Measurements from ENCODE around the gene SOX21.

The SOX21 gene

DNA sequence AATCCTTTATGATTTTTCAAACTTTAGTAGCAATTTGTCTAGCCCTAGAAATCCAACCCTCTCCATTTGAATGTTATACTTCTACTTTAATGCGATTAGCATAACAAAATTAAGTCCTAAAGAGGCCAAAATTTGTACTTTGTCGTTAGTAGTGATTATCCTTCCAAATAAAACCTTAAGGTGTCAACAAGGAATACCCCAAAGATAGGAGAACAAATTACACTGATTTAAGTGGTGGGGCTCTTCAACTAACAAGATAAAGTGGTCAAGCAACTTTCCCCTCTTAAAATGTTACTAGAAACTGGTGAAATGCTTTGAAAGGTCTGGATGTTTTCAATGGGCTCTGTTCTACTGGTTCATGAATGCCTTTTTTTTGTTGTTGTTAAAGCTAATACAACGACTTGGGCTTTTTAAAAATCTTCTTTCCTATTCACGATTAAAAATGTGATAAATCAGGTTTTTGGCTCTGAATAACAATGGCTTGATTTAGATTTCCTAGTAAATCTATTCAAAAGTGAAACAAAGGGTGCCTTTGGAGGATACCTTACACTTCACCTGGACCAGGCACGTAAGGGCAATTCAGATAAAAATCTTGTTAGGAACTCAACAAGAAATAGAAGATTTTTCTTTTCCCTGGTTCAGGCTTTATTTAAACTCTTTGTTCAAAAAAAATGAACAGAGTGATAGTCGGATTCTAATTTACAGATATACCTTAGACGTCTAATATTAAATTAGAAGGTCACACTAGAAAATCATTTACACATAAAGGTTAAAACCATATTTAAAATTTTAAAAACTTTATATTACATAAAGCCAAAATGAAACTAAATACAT is 3.1 kb downstream of the SOX21 start:
- DNase-seq (ENCODE audit: low spot score) = no peak

DNA sequence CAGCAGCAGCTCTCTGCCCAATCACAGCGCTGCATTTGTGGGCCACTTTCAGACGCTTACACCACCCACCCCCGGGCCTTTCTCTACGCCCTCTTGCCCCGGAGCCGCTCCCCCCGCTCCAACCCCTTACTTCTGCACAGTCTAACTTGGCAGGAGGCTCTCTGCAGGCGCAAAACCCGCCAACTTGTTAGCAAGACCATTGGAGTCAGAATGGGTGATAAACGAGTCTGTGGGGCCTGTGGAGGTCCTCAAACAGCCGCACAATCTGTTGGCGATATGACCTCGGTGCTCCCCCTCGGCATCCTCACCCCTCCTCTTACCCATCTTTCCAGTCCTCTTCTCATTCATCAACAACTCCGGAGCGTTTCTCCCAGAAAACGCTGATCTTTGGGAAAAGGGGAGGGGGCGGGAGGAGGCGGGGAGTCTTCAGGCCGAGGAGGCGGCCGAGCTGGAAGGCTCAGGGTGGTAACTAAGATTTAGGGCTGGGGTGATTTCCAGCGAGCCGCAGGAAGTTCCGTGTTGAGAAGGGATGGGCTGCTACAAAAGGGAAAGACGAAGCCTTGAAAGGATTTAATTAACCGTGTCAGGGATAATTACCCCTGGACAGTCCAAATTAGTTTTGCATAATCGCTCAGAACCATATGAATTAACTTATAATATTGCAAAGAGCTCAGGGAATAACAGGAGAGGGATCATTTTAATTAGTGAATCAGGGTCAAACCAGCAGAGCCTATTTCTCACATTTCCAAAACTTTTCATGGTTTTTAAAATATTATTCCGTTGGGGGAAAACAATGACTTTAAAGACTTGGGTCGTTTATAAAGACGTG is 4.1 kb downstream of the SOX21 start:
- peak; percentile 82 for DNase-seq (ENCODE audit: low spot score)

DNA sequence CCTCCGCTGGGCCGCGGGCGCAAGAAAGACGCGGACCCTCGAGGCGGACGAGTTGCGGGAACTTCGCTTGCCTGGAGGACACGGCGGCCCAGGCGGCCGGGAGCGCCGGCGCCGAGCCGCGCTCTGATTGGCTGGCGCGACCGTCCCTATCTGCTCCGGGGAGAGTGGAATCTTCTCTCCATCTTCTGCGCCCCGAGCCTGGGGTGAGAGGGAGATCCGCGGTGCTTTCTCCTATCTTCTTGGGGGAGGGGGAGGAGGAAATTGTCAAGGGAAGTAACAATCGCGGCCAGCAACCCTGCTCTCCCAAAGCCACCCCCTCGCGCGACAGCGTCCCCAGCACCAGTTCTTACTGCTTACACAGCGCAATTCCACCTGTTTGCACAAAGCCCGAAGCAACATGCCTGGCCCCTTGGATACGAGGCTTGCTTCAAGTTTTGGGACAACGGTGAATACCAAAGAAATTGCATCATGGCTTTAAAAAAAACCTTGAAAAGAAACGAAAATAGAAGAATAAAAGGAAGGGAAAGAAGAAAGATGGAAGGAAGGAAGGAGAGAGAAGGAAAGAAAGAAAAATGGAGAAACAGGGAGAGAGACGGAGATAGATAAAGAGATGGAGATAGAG is 4.8 kb downstream of the SOX21 start:
- DNase-seq (ENCODE audit: low spot score) = peak; percentile 80

DNA sequence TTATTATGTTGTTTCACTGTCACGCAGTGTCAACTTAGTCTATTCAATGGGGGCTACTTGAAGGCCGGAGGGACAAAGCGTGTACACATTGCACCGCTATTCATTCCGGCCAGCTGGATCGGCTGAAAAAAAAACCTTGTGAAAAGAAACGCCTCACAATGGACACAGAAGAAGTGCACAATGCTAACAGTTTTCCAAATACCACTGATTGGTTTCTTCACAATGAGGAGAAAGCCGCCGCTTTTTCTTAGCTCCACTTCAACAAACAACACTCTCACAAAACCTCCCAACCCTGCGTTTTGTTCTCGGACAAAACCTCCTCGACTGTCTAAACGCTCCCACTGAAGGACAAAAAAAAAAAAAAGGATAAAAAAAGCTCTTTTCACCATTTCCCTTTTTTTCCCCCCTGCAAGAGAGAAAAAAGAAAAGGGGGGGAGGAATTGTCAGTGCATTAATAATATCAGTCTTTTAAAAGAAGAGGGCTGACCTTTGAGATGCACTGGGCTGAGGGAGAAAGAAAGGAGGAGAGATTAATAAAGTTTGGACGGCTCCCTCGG is 5.4 kb downstream of the SOX21 start:
- DNase-seq (ENCODE audit: low spot score) = peak; percentile 74

DNA sequence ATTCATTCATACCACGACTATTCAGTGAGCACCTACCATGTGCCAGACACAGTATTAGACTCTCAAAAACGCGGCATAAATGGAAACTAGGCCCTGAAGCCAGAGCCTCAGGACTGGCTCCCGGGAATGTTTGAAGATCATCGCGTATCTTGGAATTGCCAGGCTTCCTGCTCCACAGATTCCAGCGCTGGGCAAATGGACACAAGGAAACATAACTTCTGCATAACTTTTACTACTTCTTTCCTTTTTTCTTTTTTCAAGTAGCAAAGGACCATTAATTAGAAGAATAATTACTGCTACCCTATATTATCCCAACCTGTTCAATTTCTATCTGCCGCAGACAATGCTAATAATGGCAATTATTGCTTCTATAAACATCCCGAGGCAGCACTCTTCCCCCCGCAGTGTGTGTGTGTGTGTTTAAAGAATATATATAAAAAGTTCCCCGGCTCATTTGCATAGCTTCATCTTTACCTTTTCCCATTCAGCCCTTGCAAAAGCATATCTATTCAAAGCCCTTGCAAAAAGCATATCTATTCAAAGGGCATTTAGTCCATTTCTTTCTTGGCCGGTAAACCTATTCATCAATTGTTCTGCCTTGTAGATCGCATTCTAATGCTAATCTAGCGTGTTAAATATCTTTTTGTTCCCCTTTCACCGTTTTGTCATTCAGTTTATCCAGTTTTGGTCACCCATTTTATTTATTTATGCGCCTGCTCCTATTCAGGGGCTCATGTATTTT is 6.1 kb downstream of the SOX21 start:
- DNase-seq (ENCODE audit: low spot score) = no peak

DNA sequence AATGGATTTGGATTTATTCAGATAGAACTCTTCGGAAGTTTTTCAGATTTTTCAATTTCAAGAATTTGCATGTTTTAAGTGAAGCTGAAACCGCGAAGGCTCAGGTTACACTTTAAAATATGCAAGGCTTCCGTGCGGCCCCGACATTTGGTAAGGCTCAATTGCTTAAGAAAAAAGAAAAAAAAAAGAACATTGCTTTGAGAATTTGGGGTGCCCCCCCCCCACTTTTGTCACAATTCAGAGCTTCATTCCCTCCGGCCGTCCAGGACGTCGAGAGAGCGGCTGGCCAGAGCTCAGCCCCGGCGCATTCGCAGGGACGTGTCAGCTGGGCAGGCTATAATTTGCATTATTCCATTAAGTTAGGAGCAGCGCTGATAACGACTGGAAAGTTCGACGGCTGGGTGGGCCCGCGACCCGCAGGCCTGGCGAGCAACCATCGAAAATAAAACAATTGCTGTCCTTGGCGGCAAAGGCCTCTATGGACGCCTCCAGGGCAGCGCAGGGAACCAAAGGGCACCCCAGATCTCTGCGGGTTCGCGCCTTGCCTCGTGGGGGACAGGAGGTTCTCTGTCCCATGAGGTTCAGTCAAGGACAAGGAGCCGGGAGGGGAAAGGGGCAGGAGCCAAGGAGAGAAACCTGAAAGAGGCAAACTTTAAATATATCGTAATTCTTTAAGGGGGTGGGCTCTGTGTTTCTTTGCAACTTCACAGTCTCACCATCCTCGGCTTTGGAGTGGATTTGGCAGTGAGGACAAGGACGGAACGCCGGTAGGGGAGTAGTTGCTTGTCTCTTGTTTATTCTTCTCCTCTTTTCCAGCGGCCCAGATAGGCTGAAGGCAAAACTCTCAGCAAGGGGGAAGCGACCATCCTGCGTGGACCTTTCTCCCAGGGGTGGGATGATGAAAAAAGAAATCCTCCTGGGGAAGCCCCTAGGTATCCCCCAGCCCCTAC is 7.0 kb downstream of the SOX21 start:
- peak; percentile 56 for DNase-seq (ENCODE audit: low spot score)

DNA sequence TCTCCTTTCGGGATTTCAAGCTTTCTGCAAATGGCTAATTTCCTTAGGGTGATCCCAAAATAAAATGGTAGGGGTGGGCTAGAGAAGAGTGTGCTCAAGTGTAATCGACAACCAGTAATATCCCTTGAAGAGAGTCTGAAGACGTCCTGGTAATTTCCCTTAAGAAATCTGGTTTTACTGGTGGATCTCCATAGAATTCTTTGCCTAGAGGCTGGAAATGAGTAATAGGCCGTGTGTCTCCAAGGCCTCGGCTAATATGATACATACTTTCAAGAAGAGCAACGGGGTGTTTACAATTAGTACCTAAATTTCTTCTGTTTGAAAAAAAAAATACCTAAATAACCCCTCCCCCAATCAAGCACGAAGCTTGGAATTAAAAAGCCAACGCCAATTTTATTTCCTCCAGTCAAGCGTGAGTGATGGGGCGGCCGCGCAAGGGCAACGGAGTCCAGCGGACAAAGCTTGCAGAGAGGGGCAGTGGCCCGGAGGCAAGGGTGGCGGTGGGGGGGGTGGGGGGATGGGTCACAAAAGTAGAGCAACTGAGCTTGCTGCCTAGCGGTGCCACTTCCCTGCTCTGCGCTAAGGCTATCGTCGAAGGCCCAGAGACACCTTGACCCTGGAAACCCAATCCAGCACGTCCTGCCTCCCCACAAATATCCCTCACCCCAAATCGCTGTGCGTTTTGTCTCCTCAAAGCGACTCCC is 7.8 kb downstream of the SOX21 start:
- peak; percentile 65 for DNase-seq (ENCODE audit: low spot score)

DNA sequence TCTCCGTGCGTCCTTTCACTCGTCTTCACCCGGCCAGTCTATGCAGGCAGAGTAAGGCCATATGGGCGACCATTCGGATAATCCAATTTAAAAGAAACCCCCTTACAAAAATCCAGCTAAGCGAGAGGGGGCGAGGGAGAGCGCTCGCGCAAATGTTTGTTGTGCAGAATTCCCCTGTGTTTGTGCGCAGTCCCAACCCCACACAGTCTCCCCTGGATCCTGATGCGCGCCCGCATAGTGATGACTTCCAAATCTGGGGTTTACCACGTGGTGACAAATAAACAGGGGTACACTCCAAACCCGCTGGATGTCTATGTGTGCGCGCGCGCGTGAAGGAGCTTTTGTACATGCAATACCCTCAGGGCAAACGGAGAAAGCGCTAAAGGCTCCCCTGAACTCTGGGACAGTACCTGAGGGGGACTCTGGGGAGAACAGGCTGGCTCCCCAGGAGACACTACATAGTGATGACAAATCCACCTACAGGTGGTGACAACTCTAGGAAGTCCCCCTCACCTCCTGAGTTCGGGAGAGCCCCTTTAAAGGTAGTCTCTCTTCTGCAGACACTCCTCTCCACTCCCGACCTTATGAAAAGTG is 8.5 kb downstream of the SOX21 start:
- DNase-seq (ENCODE audit: low spot score) = peak; percentile 53

DNA sequence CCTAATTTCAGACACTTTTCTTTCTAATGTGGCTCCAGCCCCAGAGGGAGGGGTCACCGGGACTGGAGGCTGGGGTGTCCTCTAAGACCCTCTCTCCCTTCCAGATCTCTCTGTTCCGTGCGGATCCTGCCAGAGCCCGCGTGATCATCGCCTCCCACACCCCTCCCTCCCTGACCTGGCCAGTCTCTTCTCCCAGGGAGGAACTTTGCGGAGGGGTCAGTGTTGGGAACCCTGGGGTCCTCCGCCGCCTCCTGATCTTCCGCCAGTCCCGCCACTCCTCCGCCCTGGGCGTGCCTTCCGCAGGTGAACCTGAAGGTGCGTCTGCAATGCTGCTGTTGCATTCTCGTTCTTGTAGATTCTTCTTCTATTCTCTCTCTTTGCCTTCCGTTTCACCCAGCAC is 9.1 kb downstream of the SOX21 start:
- DNase-seq (ENCODE audit: low spot score) = no peak

DNA sequence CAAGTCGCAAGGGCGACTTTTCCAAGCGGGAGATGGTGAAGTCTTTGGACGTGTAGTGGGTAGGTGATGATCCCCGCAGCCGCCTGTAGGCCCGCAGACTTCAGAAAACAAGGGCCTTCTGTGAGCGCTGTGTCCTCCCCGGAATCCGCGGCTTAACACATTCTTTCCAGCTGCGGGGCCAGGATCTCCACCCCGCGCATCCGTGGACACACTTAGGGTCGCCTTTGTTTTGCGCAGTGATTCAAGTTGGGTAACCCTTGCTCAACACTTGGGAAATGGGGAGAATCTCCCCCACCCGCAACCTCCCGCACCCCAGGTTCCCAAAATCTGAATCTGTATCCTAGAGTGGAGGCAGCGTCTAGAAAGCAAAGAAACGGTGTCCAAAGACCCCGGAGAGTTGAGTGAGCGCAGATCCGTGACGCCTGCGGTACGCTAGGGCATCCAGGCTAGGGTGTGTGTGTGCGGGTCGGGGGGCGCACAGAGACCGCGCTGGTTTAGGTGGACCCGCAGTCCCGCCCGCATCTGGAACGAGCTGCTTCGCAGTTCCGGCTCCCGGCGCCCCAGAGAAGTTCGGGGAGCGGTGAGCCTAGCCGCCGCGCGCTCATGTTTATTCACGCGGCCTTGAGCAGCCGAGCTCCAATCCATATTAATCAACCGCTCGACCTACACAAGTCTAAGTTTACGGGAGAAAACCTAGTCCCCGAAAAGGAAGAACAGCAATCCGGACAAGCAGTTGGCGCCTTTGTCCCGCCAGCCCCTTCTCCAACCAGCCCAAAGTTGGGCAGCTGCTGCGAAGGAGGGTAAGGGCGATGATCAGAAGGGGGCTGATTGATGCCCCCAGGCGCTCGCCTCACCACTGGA is 9.9 kb downstream of the SOX21 start:
- peak; percentile 56 for DNase-seq (ENCODE audit: low spot score)

DNA sequence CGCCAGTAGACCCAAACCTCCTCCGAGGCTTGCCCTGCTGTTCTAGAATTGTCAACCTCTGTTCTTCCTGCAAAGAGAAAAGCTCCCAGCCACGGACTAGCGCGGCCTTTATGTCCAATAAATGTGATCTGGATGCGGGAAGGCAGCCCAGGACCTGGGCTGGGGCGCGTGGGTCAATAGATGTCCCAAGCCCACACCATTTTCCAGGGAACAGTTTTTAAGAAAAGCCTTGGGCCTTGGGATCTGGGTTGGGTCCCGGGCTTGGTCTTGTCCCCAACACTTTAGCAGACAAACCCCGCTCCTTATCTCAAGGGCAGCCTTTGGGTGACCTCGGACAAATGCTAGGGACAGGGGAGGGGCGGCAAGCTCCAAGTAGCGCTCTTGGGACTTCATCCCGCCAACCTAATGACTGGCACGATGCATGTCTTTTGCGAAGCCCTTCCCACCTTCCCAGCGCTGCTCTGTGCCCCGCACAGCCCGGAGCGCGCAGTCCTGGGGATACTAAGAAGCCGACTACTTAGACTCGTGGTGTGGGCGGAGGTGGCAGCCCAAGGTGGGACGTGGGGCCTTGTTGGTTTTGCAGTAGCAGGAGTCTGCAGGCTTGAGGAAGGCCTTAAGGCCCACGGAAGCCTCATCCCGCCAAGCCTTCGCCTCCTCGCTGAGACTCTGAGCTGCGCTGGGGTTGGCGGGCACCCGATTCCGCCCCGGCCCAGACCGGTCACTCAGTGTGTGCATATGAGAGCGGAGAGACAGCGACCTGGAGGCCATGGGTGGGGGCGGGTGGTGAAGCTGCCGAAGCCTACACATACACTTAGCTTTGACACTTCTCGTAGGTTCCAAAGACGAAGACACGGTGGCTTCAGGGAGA is 10.8 kb downstream of the SOX21 start:
- no peak for DNase-seq (ENCODE audit: low spot score)

DNA sequence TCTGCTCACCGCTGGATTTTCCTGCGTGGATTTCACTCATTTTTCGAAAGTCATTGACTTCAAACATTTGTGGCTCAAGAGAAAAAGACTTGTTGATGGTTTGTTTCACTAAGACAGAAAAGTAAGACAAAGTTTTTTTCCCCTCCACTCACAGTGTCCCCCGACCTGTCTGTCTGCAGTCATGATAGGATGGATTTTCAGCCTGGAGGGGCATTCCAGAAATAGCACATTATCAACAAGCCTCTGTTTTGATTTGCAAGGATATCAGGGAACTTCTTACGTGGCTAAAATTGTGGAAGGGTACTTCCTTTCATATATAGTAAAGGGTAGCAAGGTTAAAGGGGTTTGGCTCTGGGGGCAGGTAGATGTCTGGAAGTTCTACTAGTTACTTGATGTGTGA is 11.8 kb downstream of the SOX21 start:
- DNase-seq (ENCODE audit: low spot score) = no peak

DNA sequence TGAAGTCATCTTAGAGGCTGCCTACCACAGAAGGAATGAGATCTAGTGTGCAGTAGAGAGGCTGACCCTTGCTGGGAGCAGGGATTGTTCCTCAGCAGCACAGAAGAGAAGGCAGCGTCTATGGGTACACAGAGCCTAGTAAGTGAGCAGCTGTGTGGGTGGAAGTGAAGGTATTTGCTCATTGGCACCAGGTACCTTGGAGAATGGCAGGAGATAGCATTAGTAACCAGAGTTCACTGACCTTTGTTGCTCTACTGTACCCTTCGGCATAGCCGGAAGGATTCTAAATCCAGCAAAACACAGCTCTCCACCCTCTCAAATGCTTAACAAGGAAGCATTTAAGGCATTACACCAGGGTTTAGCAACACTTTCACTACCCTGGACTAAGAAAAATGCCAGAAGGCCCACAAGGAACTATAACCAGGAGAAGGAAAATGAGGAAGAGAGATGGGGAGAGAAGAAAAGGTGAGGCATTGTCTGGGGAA is 12.3 kb downstream of the SOX21 start:
- no peak for DNase-seq (ENCODE audit: low spot score)

DNA sequence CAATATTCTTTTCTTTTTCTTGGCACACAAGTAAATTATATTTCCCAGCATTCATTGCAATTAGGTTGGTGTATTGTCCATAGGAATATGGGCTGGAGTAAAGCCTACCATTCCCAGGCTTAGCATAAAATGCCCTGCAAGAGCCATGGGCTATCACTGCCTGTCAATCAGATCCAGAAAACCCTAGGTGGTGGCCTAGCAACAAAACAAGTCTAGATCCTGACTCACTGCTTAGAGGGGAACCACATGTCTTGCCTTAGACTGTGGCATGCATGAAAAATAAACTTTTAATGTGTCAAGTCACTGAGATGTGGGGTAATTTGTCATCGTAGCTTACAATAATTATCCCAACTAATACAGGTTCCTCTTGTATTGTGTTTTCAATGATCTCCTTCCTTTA is 16.2 kb downstream of the SOX21 start:
- no peak for DNase-seq (ENCODE audit: low spot score)

DNA sequence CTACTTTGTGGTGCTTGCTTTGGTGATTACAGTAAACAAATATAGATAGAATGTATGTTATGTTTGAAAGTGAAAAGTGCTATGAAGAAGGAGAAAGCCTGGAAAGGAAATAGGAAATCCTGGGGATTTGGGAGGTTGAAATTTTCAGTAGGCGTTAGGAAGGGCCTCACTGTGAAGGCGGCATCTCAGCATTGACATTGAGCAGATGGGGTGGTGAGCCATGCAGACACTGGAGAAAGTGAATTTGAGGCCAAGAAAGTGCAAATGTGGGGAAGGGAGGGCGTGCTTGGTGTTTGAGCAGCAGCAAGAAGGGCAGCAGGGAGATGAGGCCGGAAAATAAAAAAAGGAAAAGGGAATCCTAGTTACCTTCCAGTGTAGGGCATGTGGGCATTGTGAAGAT is 20.3 kb downstream of the SOX21 start:
- no peak for DNase-seq (ENCODE audit: low spot score)

DNA sequence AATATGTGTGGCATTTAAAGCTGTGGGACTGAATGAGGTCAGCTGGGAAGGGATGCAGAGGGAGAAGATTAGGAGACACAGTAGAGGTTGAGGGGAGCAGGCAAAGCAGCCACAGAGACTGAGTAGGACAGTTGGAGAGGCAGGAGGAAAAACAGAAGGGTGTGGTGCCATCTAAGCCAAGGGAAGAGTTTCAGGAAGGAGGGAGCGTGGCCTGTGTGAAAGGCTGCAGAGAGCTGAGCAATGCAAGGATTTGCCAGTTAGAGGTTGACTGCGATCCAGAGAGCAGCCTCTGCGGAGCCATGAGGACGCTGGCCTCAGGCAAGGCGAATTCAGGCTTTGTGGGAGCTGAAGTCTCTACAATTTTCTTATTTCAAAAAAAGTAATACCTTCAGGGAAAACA is 28.9 kb downstream of the SOX21 start:
- DNase-seq (ENCODE audit: low spot score) = no peak

DNA sequence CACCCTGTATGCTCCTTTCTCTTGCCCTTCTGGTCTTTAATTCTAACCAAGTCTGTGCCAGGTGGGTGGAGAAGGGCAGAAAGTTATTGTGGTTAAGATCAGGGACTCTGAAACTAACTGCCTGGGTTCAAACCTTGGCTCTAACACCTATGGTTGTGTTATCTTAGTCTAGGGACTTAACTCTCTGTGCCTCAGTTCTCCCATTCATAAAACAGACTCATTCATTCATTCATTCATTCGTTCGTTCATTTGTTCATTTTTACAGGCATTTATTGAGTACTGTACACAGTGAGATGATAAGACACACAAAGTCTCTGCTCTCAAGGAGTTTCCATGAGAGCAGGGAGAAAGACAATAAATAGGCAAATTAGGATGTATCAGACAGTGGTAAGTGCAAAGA is 30.1 kb downstream of the SOX21 start:
- no peak for DNase-seq (ENCODE audit: low spot score)

DNA sequence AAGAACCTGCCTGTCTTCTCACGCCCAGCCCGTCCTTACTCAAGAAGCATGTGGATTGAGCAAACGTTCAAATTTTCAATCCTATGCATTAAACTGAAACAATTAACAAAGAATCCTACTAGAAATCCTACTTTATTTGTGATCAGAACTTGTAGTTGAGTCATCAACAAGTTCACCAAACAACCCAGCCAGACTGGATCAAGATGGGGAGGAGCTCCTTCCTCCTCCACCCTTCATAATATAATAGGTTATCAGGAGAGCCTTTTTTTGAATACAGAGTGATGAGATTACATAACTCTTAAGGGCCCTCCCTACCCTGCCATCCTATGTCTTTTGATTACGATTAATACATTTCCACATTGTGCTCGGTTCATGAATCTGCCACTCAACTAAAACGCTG is 32.7 kb downstream of the SOX21 start:
- no peak for DNase-seq (ENCODE audit: low spot score)

Data from ecto neural progenitor cell (in vitro differentiated cells).